ENCODE measurements around the gene TIMD4.

DNA sequence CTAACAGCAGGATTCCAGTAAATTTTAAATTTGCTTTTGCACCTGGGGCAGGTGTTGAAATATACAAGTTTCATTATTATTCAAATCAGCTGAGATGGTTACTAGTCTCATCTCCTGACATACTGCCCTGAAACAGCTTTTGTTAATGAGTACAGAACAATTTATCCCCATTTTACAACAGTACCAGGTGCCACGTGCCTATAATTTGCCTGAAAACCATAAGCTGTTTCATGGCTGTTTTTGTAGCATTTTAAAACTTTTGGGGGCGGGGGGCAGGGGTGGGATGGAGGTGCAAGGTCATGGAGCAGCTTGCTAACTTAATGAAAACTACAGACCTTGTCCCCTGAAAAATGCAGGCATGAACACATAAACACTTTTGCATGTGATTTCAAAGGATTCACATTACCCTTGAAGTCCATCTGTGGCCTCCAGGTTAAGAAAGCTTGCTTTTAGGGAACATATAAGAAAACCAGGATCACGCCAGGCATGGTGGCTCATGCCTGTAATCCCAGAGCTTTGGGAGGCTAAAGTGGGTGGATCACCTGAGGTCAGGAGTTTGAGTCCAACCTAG, 42.1 kb downstream of the TIMD4 start:
- TF ChIP-seq SP1 (IDR thresholded peaks at IDR 0.05): no peak
- TF ChIP-seq PKNOX1 (IDR thresholded peaks at IDR 0.05): no peak
